Stimulated activated CD8-positive, alpha-beta memory T cell treated with anti-CD3 and anti-CD28 coated beads, Interleukin-15, amount 100 ng/mL, for 48 hours (primary cell): Measurements from ENCODE around the gene FAM120A.

Experiments
- DNase-seq, 2 donors: peaks; one replicate each; pipeline ENCODE4 v3.0.0-alpha.2; 2020; ENCODE audit warnings: low read depth in 2 of 2

The FAM120A gene

GRCh38 chr9:93560991-93561390 lies 109.5 kb downstream of the FAM120A start:
- no peak for DNase-seq

GRCh38 chr9:93562157-93562556 lies 110.7 kb downstream of the FAM120A start:
- DNase-seq = no peak

- no peak for DNase-seq
Observed at GRCh38 chr9:93565089-93565488, 113.6 kb downstream of the FAM120A start.

- peak; percentile 98 for DNase-seq
Observed at GRCh38 chr9:93566408-93567270, 115.2 kb downstream of the FAM120A start.

- no peak for DNase-seq
Observed at GRCh38 chr9:93567271-93567959, 115.9 kb downstream of the FAM120A start.

GRCh38 chr9:93568169-93568568 lies 116.7 kb downstream of the FAM120A start:
- DNase-seq = no peak

GRCh38 chr9:93569621-93570174 lies 118.2 kb downstream of the FAM120A start:
- DNase-seq = no peak

GRCh38 chr9:93572221-93572620 lies 120.7 kb downstream of the FAM120A start:
- no peak for DNase-seq

- no peak for DNase-seq
Observed at GRCh38 chr9:93572636-93573515, 121.4 kb downstream of the FAM120A start.

GRCh38 chr9:93573516-93573828 lies 122.0 kb downstream of the FAM120A start:
- DNase-seq = no peak

- no peak for DNase-seq
Observed at GRCh38 chr9:93574091-93574899, 122.8 kb downstream of the FAM120A start.

GRCh38 chr9:93574900-93575795 lies 123.7 kb downstream of the FAM120A start:
- DNase-seq = no peak

- DNase-seq = peak in 1 of 2 donors; percentile 38
Observed at GRCh38 chr9:93575796-93576257, 124.3 kb downstream of the FAM120A start.

- no peak for DNase-seq
Observed at GRCh38 chr9:93576258-93577077, 125.0 kb downstream of the FAM120A start, which contains the start of gene PHF2. PHF2 (plus strand) TSS chr9:93576584; CDS start chr9:93576774, 190 bp downstream.

GRCh38 chr9:93577078-93577974 lies 125.8 kb downstream of the FAM120A start:
- no peak for DNase-seq

- DNase-seq = no peak
Observed at GRCh38 chr9:93577975-93578682, 126.6 kb downstream of the FAM120A start.

- no peak for DNase-seq
Observed at GRCh38 chr9:93578844-93579243, 127.4 kb downstream of the FAM120A start.
